ENCODE results near the gene RNF114. TPM values are rescaled to one million over a fixed set of nuclear protein-coding genes. Genes with fewer than 3 reads are reported as not detected.

The RNF114 gene
- polyA plus RNA-seq, 3 donors, result 128 to 164 (median 146) TPM

- H3K36me3 Mint-ChIP-seq, result no peaks in the 10 kb centered on the region
- no CpG with 5 or more reads among the region's 3 CpGs for WGBS (ENCODE audit: insufficient coverage)
- intact Hi-C loops (cut with micrococcal nuclease), result no loop called here
- no peaks in the 10 kb centered on the region for H3K9me3 ChIP-seq (replicated peaks in 1 of 2; ENCODE audit: control insufficient read depth in 1 of 2, insufficient read depth in 1 of 2, low read length in 2 of 2)
- no peaks in the 10 kb centered on the region for H3K27me3 ChIP-seq (ENCODE audit: control insufficient read depth in 2 of 2, insufficient read depth in 2 of 2, low read length in 2 of 2)
- no peak for TF ChIP-seq CTCF (IDR thresholded peaks at IDR 0.05)
- peaks cover 32% of the 10 kb centered on the region for H3K4me1 Mint-ChIP-seq
- H3K27ac ChIP-seq (ENCODE audit: low read depth in 1 of 2, low read length in 2 of 2), result no peak overlapping the region
- no peak overlapping the region for H3K4me3 ChIP-seq (replicated peaks in 1 of 3; ENCODE audit: low read depth in 2 of 3, low read length in 3 of 3)
- peaks cover 0 to 2% (median 1%) of the 10 kb centered on the region in 3 donors for H3K27me3 Mint-ChIP-seq (ENCODE audit: low read depth in 3 of 3)
- peaks cover 0 to 1% of the 10 kb centered on the region in 2 donors for H3K36me3 ChIP-seq (replicated peaks in 1 of 2; ENCODE audit: control insufficient read depth in 1 of 2, insufficient read depth in 2 of 2, low read length in 2 of 2)
- DNase-seq, result no peak
- H2AFZ ChIP-seq (ENCODE audit: insufficient read depth, low read depth, low read length, poor library complexity, severe bottlenecking), result no peak overlapping the region
- peaks cover 34 to 35% of the 10 kb centered on the region in 2 donors for H3K4me1 ChIP-seq (ENCODE audit: control insufficient read depth in 1 of 2, insufficient read depth in 2 of 2, low read length in 2 of 2)
- no peak overlapping the region for H3K27ac Mint-ChIP-seq
- peaks cover 0 to 2% (median 0%) of the 10 kb centered on the region in 7 donors for H3K9me3 Mint-ChIP-seq
- H4K20me1 ChIP-seq (ENCODE audit: insufficient read depth, low read length), result peaks cover 8% of the 10 kb centered on the region
- no peak overlapping the region for H3K9ac ChIP-seq (ENCODE audit: insufficient read depth, low read length, poor library complexity, severe bottlenecking)
- no peak overlapping the region for H3K4me3 Mint-ChIP-seq
- no peak overlapping the region for H3K4me2 ChIP-seq (replicated peaks; ENCODE audit: extremely low read depth, low read length, poor library complexity, severe bottlenecking)
- H3K79me2 ChIP-seq (ENCODE audit: insufficient read depth, low read length), result peaks cover 19% of the 10 kb centered on the region
Observed at GRCh38 chr20:49918446-49918845, 17.8 kb upstream of the RNF114 start.

- H3K4me2 ChIP-seq (replicated peaks; ENCODE audit: extremely low read depth, low read length, poor library complexity, severe bottlenecking), result no peak overlapping the region
- no peak overlapping the region for H3K9ac ChIP-seq (ENCODE audit: insufficient read depth, low read length, poor library complexity, severe bottlenecking)
- no peak for DNase-seq
- no peaks in the 10 kb centered on the region for H3K36me3 ChIP-seq (replicated peaks in 1 of 2; ENCODE audit: control insufficient read depth in 1 of 2, insufficient read depth in 2 of 2, low read length in 2 of 2)
- intact Hi-C loops (cut with micrococcal nuclease), result no loop called here
- H3K4me1 Mint-ChIP-seq, result peaks cover 27% of the 10 kb centered on the region
- H4K20me1 ChIP-seq (ENCODE audit: insufficient read depth, low read length), result peaks cover 4% of the 10 kb centered on the region
- no peak overlapping the region for H3K27ac ChIP-seq (ENCODE audit: low read depth in 1 of 2, low read length in 2 of 2)
- H3K4me3 ChIP-seq (replicated peaks in 1 of 3; ENCODE audit: low read depth in 2 of 3, low read length in 3 of 3), result no peak overlapping the region
- peaks cover 14% of the 10 kb centered on the region for H3K79me2 ChIP-seq (ENCODE audit: insufficient read depth, low read length)
- WGBS (ENCODE audit: insufficient coverage), result 63% methylated on average over 3 of the region's 7 CpGs
- no peak for TF ChIP-seq CTCF (IDR thresholded peaks at IDR 0.05)
- H3K27me3 ChIP-seq (ENCODE audit: control insufficient read depth in 2 of 2, insufficient read depth in 2 of 2, low read length in 2 of 2), result no peaks in the 10 kb centered on the region
- H3K4me1 ChIP-seq (ENCODE audit: control insufficient read depth in 1 of 2, insufficient read depth in 2 of 2, low read length in 2 of 2), result peaks cover 29 to 30% of the 10 kb centered on the region in 2 donors
- H2AFZ ChIP-seq (ENCODE audit: insufficient read depth, low read depth, low read length, poor library complexity, severe bottlenecking), result no peak overlapping the region
- H3K36me3 Mint-ChIP-seq, result no peaks in the 10 kb centered on the region
- H3K27me3 Mint-ChIP-seq (ENCODE audit: low read depth in 3 of 3), result peaks cover 0 to 2% (median 1%) of the 10 kb centered on the region in 3 donors
- peaks cover 0 to 2% (median 0%) of the 10 kb centered on the region in 7 donors for H3K9me3 Mint-ChIP-seq
- no peak overlapping the region for H3K4me3 Mint-ChIP-seq
- H3K27ac Mint-ChIP-seq, result no peak overlapping the region
- no peaks in the 10 kb centered on the region for H3K9me3 ChIP-seq (replicated peaks in 1 of 2; ENCODE audit: control insufficient read depth in 1 of 2, insufficient read depth in 1 of 2, low read length in 2 of 2)
Observed at GRCh38 chr20:49919009-49919408, 17.2 kb upstream of the RNF114 start.

Data from CD14-positive monocyte (primary cell).